ENCODE results near the gene SLC14A1.

SLC14A1 gene

GRCh38 chr18:45723567-45724355 lies at the start of gene SLC14A1:
Gene SLC14A1, plus strand, starts transcription at chr18:45724181. Its CDS starts 6,140 bp downstream, at chr18:45730321.
- no peak for DNase-seq

- no peak for DNase-seq
Observed at GRCh38 chr18:45677276-45677807, 46.6 kb upstream of the SLC14A1 start.

GRCh38 chr18:45678441-45678840 lies 45.5 kb upstream of the SLC14A1 start:
- DNase-seq, result no peak

- DNase-seq, result no peak
Observed at GRCh38 chr18:45678850-45679249, 45.1 kb upstream of the SLC14A1 start.

GRCh38 chr18:45680066-45680690 lies 43.8 kb upstream of the SLC14A1 start:
- DNase-seq, result no peak

GRCh38 chr18:45682181-45682580 lies 41.8 kb upstream of the SLC14A1 start:
- DNase-seq, result no peak

GRCh38 chr18:45684341-45685115 lies 39.5 kb upstream of the SLC14A1 start:
- no peak for DNase-seq

GRCh38 chr18:45686891-45687611 lies 36.9 kb upstream of the SLC14A1 start:
- peak; percentile 76 for DNase-seq

- DNase-seq, result peak; percentile 22
Observed at GRCh38 chr18:45687621-45688020, 36.4 kb upstream of the SLC14A1 start.

- no peak for DNase-seq
Observed at GRCh38 chr18:45688113-45688512, 35.9 kb upstream of the SLC14A1 start.

GRCh38 chr18:45688833-45689232 lies 35.1 kb upstream of the SLC14A1 start:
- peak; percentile 58 for DNase-seq

- no peak for DNase-seq
Observed at GRCh38 chr18:45689396-45689795, 34.6 kb upstream of the SLC14A1 start.

GRCh38 chr18:45690975-45691815 lies 32.8 kb upstream of the SLC14A1 start:
- DNase-seq, result peak; percentile 78

GRCh38 chr18:45691816-45692179 lies 32.2 kb upstream of the SLC14A1 start:
- DNase-seq, result no peak

- DNase-seq, result no peak
Observed at GRCh38 chr18:45702708-45703265, 21.2 kb upstream of the SLC14A1 start.

GRCh38 chr18:45708831-45709230 lies 15.2 kb upstream of the SLC14A1 start:
- no peak for DNase-seq

GRCh38 chr18:45712061-45712460 lies 11.9 kb upstream of the SLC14A1 start:
- no peak for DNase-seq

GRCh38 chr18:45713239-45713638 lies 10.7 kb upstream of the SLC14A1 start:
- DNase-seq, result no peak

- DNase-seq, result no peak
Observed at GRCh38 chr18:45715212-45715780, 8.7 kb upstream of the SLC14A1 start.

- no peak for DNase-seq
Observed at GRCh38 chr18:45719106-45719505, 4.9 kb upstream of the SLC14A1 start.

- DNase-seq, result peak; percentile 63
Observed at GRCh38 chr18:45722899-45723298, 1.1 kb upstream of the SLC14A1 start.

Data from CD4-positive, alpha-beta T cell treated with Interleukin-21 for 1 hour (primary cell).